Dedifferentiated amniotic fluid mesenchymal stem cell (primary cell): ENCODE data around the gene PLOD3.

Experiments
- DNase-seq: peaks from one replicate; pipeline ENCODE4 v3.0.0-alpha.2; 2016; ENCODE audit errors: extremely low spot score

PLOD3 gene

GRCh38 chr7:101180130-101180755, 37.1 kb downstream of the PLOD3 start, which contains the start of gene NAT16:
Gene NAT16 (minus strand): TSS chr7:101180293. CDS start chr7:101174807, 5,486 bp downstream.
- no peak for DNase-seq

- no peak for DNase-seq
Measured at GRCh38 chr7:101179713-101180112, 37.7 kb downstream of the PLOD3 start.

GRCh38 chr7:101179117-101179516, 38.3 kb downstream of the PLOD3 start:
- DNase-seq, result no peak

- DNase-seq, result no peak
Measured at GRCh38 chr7:101177644-101178043, 39.7 kb downstream of the PLOD3 start.

- no peak for DNase-seq
Measured at GRCh38 chr7:101175664-101176063, 41.7 kb downstream of the PLOD3 start.

- no peak for DNase-seq
Measured at GRCh38 chr7:101174322-101174854, 43.0 kb downstream of the PLOD3 start.

GRCh38 chr7:101173752-101174244, 43.6 kb downstream of the PLOD3 start:
- no peak for DNase-seq

- DNase-seq, result peak; percentile 73
Measured at GRCh38 chr7:101172854-101173751, 44.3 kb downstream of the PLOD3 start.

- DNase-seq, result no peak
Measured at GRCh38 chr7:101172005-101172853, 45.2 kb downstream of the PLOD3 start.

GRCh38 chr7:101171442-101171837, 45.9 kb downstream of the PLOD3 start:
- DNase-seq, result no peak

GRCh38 chr7:101170617-101171441, 46.6 kb downstream of the PLOD3 start:
- no peak for DNase-seq

- DNase-seq, result peak; percentile 47
Measured at GRCh38 chr7:101169838-101170551, 47.4 kb downstream of the PLOD3 start.

GRCh38 chr7:101169110-101169837, 48.1 kb downstream of the PLOD3 start:
- no peak for DNase-seq

GRCh38 chr7:101168412-101169049, 48.9 kb downstream of the PLOD3 start:
- DNase-seq, result no peak

GRCh38 chr7:101167645-101168411, 49.6 kb downstream of the PLOD3 start:
- no peak for DNase-seq

- DNase-seq, result no peak
Measured at GRCh38 chr7:101166909-101167644, 50.3 kb downstream of the PLOD3 start.

GRCh38 chr7:101166648-101166908, 50.8 kb downstream of the PLOD3 start:
- DNase-seq, result no peak
